Measurements from ENCODE around the gene USP43.
A peak's percentile ranks its signal among the peaks of the same experiment; 100 is the strongest.

Gene USP43

DNA sequence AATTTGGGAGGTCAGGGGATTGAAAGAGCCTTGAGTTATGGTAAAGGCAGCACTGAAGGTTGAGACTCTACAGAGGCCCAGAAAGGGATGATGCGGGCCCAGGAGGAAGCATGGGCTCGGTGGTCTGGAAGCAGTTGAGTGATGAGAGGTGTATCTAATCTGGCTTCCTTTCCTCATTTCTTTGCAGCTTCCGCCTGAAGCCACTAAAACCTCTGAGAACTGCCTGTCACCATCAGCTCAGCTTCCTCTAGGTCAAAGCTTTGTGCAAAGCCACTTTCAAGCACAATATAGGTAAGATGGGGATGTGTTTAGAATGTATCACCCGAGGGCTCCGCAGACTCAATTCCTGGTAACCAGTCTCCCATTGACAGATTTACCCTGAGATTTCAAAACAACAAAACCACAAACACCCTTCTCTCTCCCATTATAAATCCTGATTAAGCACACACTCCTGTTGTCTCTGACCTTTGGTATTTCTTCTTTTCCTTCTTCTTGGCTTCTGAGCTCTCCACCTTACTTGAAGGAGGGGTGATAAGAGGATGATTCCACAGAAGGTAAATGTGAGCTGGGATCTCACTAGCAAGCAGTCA lies 21.2 kb downstream of the USP43 start:
- DNase-seq (ENCODE audit: low read depth) = no peak

DNA sequence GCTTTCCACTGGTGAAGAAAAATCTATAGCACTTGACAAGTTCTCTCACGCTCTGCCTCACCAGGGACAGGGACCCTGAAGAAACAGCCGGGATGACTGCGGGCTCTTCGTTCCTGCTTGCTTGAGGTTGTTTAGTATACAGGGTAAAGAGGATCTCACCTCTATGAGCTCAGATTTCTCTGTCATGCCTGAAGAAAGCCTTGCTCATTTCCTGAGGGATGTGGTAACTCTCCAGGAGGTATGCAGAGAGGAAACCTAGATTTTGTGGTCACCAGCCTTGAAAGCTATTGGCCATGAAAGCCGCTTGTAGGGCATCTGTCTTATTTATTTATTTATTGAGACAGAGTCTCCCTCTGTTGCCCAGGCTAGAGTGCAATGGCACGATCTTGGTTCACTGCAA lies 23.2 kb downstream of the USP43 start:
- peak; percentile 68 for DNase-seq (ENCODE audit: low read depth)

GRCh38 chr17:9669551-9670008 lies 24.3 kb downstream of the USP43 start:
- DNase-seq (ENCODE audit: low read depth) = no peak

DNA sequence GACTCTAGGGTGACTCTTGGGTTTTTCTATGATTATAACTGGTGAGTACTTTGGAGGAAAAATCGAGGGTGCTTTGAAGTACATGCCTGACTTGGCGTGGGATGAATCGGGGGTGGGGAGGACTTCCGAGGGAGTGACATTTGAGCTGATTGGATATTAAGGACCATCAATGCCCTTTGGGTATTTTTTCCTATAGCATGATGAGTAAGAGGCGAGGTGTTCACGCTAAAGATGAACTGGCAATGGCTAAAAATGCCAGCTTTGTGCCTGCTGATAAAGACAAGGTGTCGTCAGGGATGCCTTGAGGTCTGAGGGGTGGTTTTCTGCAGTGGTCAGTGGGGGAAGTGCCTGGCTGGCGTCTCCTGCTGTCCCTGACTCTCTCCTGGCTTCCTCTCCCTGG lies 25.3 kb downstream of the USP43 start:
- DNase-seq (ENCODE audit: low read depth) = no peak

- DNase-seq (ENCODE audit: low read depth) = no peak
These were observed 26.2 kb downstream of the USP43 start for GRCh38 chr17:9671559-9671958.

DNA sequence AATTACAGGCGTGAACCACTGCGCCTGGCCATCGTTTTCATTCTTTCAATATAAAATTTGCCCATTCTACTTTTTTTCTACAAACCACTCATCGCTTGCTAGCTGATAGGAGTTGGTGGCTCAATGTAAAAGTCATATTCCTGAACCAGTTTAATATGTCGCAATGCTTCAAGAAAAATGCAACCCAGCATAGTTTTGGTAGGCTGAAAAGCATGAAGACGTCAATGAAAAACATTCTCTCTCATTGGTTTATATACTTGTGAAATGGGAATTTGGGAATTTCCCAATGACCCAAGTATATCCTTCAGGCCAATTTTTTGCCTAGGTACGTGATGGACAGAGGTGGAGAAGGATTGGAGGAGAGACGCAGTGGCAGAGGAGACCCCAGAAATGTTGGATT lies 26.9 kb downstream of the USP43 start:
- peak; percentile 50 for DNase-seq (ENCODE audit: low read depth)

DNA sequence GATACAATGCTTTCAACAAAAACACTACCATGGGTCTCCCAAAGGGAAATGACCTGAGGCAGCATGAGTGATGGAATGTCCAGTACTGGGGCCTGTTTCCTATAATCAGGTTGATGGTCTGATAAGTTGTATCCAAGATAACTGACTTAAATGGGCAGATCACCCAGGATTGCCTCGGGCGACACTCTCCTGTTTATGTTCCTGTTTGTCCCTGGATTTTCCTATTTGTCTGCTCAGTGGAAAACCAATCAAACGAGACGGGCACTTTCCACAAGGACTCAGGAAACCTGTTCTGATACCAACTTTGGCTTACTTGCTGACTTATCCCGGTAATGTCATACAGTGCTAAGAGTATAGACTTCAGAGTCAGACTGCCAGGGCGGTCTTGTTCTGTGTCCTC lies 27.4 kb downstream of the USP43 start:
- DNase-seq (ENCODE audit: low read depth) = no peak

DNA sequence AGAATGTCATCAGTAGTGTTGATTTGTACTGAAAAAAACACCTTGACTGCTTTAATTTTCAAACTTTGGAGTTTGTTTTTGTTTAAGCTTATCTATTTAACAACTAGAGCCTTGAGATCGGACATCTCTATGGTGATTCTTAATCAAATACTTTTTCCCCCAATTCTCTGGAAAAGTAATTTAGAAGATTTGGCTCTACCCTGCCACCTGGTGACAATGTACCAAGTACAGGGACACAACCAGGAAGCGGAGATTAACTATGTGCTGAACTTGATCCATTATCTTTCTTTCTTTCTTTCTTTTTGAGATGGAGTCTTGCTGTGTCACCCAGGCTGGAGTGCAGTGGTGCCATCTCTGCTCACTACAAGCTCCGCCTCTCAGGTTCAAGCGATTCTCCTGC lies 30.8 kb downstream of the USP43 start:
- DNase-seq (ENCODE audit: low read depth) = no peak

- DNase-seq (ENCODE audit: low read depth) = peak; percentile 54
These were observed 31.5 kb downstream of the USP43 start for GRCh38 chr17:9676820-9677310.

DNA sequence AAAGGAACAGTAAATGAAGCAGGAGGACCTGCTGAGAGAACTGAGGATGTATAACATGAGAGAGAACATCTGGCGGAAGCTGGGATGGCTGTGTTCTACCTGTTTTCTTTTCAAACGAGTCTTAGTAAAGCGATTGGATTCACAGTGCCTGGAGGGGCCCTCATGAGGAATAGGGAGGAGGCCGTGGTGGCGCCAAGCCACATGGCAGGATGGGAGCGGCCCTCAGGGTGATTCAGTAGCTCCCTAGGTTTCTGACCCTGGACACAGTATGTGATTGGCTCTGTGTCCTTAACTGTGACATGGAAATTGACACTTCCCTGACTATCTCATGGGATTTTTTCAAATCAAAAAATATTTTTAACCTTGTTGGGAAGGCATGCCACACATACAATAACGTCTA lies 32.1 kb downstream of the USP43 start:
- DNase-seq (ENCODE audit: low read depth) = no peak

DNA sequence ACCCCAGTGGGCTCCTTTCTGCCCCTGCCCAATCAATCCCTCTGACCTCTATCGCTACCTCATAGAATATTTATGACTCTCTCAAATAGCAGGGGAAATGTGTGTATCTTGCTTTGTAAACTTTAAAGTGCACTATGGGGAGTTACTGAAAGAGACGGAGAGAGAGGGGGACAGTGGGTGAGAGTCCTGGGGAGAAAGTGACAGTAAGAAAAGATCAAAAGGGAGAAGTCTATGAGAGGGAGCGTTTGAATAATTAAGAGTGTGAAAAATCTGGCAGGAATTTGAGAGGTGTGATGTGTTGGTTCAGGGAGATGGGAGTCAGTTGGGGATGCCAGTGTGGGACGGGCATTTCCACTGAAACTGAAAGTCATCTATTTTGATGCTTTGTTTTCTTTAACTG lies 32.6 kb downstream of the USP43 start:
- no peak for DNase-seq (ENCODE audit: low read depth)

- no peak for DNase-seq (ENCODE audit: low read depth)
These were observed 39.8 kb downstream of the USP43 start for GRCh38 chr17:9684955-9685621.

GRCh38 chr17:9693755-9694154 lies 48.4 kb downstream of the USP43 start:
- no peak for DNase-seq (ENCODE audit: low read depth)

GRCh38 chr17:9696279-9697044 lies 51.1 kb downstream of the USP43 start:
- DNase-seq (ENCODE audit: low read depth) = no peak

GRCh38 chr17:9700136-9700535 lies 54.8 kb downstream of the USP43 start:
- no peak for DNase-seq (ENCODE audit: low read depth)

- peak; percentile 25 for DNase-seq (ENCODE audit: low read depth)
These were observed 55.6 kb downstream of the USP43 start for GRCh38 chr17:9700754-9701476.

- no peak for DNase-seq (ENCODE audit: low read depth)
These were observed 57.2 kb downstream of the USP43 start for GRCh38 chr17:9702482-9702881.

GRCh38 chr17:9702914-9703780 lies 57.8 kb downstream of the USP43 start:
- no peak for DNase-seq (ENCODE audit: low read depth)

DNA sequence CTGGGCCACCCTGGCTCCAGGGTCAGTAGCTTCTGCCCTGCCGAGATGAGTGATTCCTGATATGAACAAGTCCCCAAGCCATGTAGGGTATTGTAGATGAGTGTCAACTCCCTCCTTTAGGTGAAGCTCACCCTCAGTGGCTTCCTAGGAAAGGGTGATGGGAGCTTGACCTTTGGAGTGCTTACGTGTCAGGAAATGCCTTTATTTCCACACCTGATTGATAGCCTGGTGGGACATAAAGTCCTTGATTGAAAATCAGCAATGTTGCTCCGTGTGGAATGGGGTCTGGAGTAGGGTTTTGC lies 58.4 kb downstream of the USP43 start:
- no peak for DNase-seq (ENCODE audit: low read depth)

GRCh38 chr17:9705745-9706144 lies 60.4 kb downstream of the USP43 start:
- DNase-seq (ENCODE audit: low read depth) = no peak

- no peak for DNase-seq (ENCODE audit: low read depth)
These were observed 62.6 kb downstream of the USP43 start for GRCh38 chr17:9707948-9708347.

GRCh38 chr17:9714801-9715200 lies 69.5 kb downstream of the USP43 start:
- no peak for DNase-seq (ENCODE audit: low read depth)
